HEK293 (cell line): ENCODE data around the gene TBCA.

Experiments used
- CTCF ChIP-seq: fragments of 450-650 bp; formaldehyde crosslinking; IDR thresholded peaks from 2 replicates; pipeline ENCODE4 v1.5.1; 2016; ENCODE audit warnings: missing biosample characterization, missing genetic modification characterization
- REST ChIP-seq: fragments of 450-650 bp; formaldehyde crosslinking; IDR thresholded peaks from 2 replicates; pipeline ENCODE4 v1.5.1; 2016; ENCODE audit warnings: missing biosample characterization, missing genetic modification characterization
- SETDB1 ChIP-seq: IDR thresholded peaks from one replicate; pipeline ENCODE4 v1.6.1; 2017; ENCODE audit warnings: mild to moderate bottlenecking, low read length, moderate library complexity, mixed read lengths; ENCODE audit not compliant: insufficient read length
- ZNF350 ChIP-seq: fragments of 450-650 bp; formaldehyde crosslinking; IDR thresholded peaks from 2 replicates; pipeline ENCODE4 v1.5.0; 2017; ENCODE audit warnings: missing biosample characterization, mild to moderate bottlenecking, missing genetic modification characterization
- ZNF785 ChIP-seq: fragments of 450-650 bp; formaldehyde crosslinking; IDR thresholded peaks from 2 replicates; pipeline ENCODE4 v1.5.1; 2016; ENCODE audit warnings: missing biosample characterization, missing genetic modification characterization

GRCh38 chr5:77670526-77670925, 105.6 kb downstream of the TBCA start:
- TF ChIP-seq CTCF (tag by site-specific recombination) (no peak), REST (tag by site-specific recombination) (no peak), SETDB1 (no peak), ZNF350 (no peak), ZNF785 (tag by site-specific recombination) (no peak)
